HG03097 (cell line): ENCODE measurements around the gene CGB1.

Source experiments
- ATAC-seq: cut with Tn5 transposase; IDR thresholded peaks from one replicate; pipeline ENCODE4 v1.9.1; 2021; ENCODE audit not compliant: unreplicated experiment, low FRiP score

The CGB1 gene

DNA sequence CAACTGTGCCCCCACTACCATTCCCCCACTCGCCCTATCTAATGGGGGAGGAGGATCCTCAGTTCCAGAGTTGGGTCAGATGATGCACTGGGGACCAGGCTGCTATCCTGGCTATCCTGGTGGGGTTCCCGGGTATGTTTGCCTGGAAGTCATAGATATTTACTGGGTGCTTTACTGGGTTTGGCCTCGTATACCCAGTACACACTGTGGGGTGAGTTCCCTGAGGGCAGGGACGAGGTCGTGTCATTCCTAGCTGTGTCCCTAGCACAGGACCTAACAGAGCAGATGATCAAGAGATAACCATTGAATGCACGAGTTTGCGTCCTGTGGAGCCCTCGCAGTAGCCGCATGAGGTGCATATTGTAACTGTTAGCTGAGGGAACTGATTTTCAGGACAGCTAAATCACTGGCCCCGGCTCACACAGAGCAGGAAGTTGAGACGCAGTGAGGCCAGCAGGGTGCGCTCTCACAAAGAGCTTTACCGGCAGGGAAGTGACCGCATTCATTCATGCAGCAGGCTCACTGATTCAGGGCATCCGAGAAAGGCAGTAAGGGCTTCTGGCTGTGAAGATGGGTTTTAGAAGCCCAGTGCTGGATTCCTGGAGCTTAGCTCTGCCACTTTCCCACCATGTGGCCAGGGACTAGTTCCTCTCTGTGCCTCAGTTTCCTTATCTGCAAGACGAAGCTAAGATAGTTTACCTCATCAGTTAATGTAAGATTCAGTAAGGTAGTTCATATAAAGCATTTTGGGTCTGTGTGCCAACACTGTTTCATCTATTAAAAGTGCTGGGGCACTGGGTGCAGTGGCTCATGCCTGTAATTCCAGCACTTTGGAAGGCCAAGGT, 37.0 kb downstream of the CGB1 start:
- ATAC-seq = no peak

DNA sequence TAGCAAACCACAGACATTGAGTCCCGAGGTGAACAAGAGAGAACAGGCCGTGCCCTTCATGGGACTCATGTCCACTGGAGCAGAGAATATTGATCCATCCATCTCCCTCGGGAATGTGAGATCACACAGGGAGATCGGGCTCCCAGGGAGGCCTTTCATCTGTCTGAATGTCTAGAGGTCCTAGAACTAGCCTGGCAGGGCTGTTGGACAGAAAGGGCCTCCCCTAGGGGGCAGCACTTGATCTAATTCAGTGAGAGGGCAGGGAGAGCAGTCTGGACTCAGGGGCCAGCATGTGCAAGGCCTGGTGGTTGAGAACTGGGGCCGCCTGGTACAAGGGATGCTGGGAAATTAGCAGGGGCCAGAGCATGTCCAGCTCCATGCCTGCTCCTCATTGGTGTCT, 38.7 kb downstream of the CGB1 start:
- ATAC-seq = no peak

DNA sequence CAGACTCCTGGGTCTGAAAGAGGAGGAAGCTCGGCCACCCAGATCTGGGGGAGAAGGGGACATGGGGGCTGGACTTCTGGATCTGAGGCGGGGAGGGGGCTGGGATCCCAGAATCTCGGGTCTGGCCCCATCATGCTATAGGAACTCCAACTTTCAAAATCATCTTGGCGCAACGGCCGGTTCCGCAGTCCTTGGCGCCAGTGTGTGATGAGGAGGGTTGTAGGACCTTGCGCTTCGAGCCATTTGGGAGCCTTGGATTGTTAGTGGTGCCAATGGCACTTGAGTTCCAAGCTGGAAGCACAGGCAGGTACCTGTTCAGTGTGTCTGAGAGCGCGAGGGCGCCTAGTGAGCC, 42.7 kb downstream of the CGB1 start:
- no peak for ATAC-seq

DNA sequence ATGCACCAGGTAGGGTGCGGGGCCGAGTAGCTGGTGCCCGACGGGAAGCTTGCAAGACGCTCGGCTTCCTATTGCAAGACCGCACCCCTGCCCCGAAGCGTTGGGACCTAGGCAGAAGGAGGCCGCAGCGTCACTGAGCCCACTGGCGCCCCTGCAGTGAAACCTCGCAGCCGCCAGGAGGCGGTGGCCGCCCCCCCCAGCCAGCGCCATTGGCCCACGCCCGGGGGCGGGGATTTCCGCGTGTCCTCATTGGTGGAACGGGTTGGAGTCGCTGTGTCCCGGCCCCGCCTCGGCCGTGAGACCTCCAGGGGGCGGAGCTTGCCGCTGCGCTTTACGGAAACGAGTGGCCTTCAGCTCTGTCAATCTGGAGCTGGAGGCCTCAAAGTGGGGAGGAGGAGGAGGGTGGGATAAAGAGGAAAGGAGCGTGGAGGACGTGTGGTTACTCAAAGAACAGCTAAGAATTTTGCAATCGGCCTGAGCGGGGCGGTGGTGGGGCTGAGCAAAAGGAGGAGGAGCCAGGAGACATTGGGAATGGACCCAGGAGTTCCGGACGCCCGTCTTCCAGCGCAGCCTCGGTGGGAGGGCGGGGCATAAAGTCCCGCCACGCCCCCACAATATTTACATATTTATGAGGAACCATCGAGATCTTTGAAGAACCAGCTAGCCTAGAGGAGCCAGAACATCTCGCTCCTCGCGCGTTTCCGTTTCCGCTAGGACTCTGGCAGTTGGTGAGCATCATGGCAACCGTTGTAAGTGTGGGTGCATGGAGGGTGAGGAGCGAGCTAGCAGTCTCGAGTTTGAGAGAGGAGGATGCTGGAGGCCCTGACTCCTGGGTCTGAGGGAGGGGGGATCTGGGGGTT, 43.3 kb downstream of the CGB1 start, which contains the start of the genes GYS1 and RUVBL2:
Gene GYS1, minus strand, starts transcription at position 135 of the 860 bp plus-strand sequence. CDS start 197 bp downstream, outside the sequence.
Gene RUVBL2, plus strand, starts transcription at position 713 of the 860 bp plus-strand sequence. Its CDS starts 25 bp downstream, at position 738.
- ATAC-seq = peak; percentile 85

DNA sequence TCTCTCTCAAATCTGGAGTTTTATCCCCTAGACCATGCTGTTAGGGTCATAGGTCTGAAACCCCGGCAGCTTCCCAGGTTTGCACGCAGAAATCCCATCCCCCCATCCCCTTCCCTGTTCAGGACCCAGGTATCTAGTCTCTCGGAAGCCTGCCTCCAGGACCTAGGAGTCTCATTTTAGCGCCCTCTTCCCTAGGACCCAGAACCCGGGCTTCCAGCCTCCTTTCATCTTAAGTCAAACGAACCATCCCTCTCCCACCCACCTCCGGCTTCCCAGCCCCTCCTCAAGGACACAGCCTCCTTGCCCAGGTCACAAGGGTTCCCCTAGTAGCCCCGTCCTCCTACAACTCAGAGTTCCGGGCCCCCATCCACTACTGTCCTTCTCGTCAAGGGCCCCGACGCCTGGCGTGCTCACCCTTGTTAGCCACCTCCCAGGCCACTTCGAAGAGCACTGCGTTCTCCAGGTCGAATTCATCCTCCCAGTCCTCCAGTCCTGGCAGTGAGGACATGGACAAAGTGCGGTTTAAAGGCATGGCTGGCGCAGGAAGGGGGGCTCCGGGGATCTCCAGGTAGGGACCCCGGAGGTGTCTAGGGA, 44.0 kb downstream of the CGB1 start:
- no peak for ATAC-seq

DNA sequence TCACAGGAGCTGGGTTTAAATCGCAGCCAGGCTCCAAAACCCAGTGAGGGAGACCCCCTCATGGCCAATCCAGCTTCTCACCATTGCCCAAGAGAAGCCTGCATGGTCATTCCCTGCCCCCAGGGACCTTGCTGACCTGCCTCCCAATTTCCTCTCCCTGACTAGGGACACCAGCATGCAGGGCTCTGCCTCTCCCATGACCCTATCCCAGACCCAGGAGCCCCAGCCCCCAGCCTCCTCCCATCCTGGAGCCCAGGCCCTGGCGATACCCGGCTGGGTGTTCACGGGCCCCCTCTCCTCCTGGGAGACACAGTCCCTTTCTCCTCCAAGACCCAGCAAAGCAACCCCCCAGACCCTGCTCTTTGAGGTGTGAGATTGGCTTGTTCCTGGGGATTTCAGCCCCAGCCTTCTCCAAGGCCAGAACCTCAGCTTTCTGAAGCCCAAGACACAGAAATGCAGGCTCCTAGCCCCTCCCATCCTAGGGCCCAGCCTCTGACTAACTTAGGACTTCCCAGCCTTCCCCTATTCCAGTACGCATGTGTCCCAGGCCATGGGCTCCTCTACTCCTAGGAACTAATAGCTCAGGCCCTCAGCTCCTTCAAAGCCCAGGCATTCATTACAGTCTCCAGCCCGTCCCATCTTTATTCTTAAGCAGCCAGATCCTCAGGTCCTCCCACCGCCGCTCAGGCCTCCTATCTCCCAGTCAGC, 44.7 kb downstream of the CGB1 start:
- ATAC-seq = no peak

DNA sequence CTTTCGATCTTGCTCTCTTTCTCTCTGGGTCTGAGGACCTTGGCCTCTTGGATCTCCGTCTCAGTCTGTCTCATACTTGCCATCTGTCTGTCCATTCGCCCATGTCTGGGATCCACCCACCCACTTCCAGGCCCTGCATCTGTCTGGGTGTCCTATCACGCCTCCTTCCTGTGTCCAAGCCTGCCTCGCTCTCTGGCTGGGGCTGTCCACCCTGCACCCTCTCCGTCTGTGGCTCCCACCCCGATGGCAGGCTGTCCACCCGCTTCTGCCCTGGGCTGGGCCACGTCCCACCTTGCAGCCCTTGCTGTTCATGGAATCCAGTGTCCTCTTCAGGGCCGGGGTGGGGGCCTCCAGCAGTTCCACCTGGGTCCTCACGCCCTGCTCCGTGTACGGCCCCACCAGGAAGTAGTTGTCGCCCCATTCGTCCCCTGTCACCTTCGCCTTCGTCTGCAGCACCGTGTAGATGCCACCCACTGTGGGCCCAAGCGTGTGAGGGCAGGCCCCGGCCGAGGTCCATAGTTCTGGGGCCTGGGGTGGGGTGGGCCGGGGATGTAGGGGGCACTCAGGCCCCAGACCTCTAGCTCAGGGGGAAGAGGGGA, 45.6 kb downstream of the CGB1 start:
- ATAC-seq = no peak

DNA sequence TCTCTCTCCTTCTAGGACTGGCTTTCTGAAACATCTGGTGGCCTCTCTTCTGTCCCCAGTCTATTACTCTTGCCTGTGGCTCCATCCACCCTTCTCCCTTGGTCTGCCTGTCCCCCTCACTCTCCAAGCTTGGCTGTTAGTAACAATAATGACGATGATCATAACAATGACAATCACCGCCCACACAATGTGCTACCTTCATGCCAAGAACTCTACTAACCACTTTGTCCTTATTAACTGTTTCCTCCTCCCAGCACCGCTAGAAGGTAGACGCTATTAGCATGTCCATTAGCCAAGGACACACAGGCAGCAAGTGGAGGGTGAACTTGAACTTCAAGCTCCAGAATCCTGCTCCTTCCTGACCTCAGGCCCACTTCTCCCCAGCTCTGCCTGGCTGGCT, 46.3 kb downstream of the CGB1 start:
- no peak for ATAC-seq

DNA sequence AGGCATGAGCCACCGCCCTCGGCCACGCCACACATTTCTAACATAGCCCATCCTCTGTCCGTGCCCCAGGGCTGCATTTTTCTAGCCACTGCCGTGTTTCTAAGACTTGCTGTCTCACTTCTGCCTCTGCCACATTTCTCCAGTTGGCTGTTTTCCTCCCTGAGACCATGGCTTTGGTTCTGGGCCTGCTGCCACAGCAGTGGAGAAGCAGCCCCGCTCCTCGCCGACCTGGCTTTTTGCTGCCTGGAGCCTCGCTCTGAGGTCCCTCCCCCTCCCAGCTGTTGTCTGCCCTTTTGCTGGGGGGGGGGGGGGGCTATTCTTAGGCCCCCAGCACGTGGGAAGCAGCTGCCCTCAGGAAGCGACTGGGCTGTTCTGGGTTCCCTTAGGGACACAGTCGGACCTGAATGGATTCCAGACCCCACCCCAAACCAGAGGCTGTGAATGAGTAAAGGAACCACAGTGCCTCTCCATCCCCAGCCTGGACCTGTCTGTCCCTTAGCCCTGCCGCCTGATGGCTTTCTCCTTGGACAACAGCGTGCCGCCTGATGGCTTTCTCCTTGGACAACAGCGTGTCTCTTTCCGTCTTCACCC, 46.9 kb downstream of the CGB1 start:
- no peak for ATAC-seq

DNA sequence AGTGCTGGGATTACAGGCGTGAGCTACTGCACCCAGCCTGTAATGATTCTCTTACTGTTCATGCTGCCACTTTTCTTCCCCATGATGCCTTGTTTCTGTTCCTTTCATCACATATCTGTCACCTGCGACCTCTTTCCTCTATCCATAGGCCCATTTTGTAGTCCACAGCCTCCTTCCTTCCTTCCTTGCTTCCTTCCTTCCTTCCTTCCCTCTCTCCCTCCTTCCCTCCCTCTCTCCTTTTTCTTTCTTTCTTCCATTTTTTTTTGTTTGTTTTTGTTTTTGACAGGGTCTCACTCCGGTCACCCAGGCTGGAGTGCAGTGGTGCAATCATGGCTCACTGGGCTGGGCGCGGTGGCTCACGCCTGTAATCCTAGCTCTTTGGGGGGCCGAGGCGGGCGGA, 47.8 kb downstream of the CGB1 start:
- ATAC-seq = no peak

DNA sequence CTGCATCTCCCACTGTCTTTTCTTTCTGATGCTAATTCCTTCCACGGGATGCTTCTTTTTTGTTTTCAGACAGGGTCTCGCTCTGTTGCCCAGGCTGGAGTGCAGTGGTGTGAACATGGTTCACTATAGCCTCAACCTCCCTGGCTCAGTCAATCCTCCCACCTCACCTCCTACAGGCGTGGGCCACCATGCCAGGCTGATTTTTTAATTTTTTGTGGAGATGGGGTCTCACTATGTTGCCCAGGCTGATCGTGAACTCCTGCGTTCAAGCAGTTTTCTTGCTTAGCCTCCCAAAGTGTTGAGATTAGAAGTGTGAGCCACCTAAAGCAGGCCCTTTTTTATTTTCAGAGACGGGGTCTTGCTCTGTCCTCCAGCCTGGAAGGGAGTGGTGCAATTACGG, 48.4 kb downstream of the CGB1 start:
- no peak for ATAC-seq

DNA sequence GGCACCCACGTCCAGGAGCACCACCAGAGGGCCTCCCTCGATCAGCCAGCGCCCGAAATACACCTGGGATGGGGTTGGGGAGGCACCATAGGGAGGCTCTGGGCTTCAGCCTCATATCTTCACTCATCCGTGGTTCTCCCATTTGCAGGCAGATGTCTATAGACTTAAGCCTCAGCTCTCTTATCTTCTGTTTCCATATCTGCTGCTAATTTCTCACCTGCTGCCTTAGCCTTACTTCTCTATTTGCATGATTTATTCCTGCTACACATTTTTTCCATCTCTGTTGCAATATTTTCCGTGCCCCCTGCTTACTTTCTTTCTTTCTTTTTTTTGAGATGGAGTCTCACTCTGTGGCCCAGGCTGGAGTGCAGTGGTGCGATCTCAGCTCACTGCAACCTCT, 49.4 kb downstream of the CGB1 start:
- ATAC-seq = no peak

DNA sequence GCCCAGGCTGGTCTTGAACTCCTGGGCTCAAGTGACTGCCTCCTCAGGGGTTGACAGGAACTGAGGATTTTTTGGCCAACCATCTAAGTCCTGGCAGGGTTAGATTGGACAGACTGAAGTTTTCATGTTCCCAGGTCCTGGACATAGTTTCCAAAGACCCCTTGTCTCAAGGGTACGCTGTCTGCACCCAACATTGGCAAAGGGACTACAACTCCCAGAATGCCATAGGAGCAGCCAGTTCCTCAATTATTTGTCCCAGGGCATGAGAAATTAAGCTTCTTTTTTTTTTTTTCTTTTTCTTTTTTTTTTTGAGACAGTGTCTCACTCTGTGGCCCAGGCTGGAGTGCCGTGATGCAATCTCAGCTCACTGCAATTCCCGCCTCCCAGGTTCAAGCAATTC, 50.5 kb downstream of the CGB1 start:
- ATAC-seq = no peak

DNA sequence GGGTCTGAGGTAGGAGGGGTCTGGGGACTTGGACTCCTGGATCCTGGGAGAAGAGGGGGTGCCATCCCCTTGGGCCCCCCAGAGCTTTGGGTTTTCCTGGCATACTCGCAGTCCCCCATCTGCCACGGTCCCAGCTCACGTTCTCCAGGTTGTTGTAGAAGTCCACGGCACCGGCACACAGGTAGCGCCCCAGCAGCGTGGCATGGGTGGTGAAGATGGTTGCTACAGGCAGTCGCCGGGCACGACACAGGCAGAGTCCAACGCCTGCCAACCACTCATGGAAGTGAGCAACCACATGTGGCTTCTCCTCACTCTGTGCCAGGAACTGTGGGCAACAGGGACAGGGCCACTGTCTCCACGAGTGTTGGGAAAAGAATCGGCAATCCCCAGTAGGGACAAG, 51.0 kb downstream of the CGB1 start:
- ATAC-seq = no peak
